Natural killer cell (primary cell): ENCODE data around the gene PLXNA2. TPM values are rescaled to one million over a fixed set of nuclear protein-coding genes. Genes with fewer than 3 reads are reported as not detected.

Source experiments
- ATAC-seq, 3 donors: fragments of 150-1000 bp in 2 of 3; fragments of 200-7000 bp in 1 of 3; cut with Tn5 transposase; 1 replicate in 1 of 3; 2 replicates in 2 of 3; pipeline ENCODE4 v1.10.0; 2021; ENCODE audit warnings: mild to moderate bottlenecking in 2 of 3, moderate library complexity in 2 of 3
- DNase-seq, 2 donors: peaks; one replicate each; pipeline versions ENCODE4 v3.0.0 to v3.0.0-alpha.2; 2013 to 2021; ENCODE audit warnings: mixed read lengths in 1 of 2
- H3K27ac ChIP-seq: one replicate; pipeline ENCODE4 v1.5.1; 2013; ENCODE audit warnings: mild to moderate bottlenecking, low read length
- H3K27me3 ChIP-seq: one replicate; pipeline ENCODE4 v1.6.1; 2013; ENCODE audit warnings: low read length; ENCODE audit not compliant: control insufficient read depth, insufficient read depth
- H3K36me3 ChIP-seq: one replicate; pipeline ENCODE4 v1.6.1; 2013; ENCODE audit warnings: low read length; ENCODE audit not compliant: control insufficient read depth, insufficient read depth
- H3K4me1 ChIP-seq: one replicate; pipeline ENCODE4 v1.6.1; 2013; ENCODE audit warnings: low read length; ENCODE audit not compliant: control insufficient read depth, insufficient read depth
- H3K4me3 ChIP-seq: one replicate; pipeline ENCODE4 v1.5.1; 2013; ENCODE audit warnings: low read length
- H3K9me3 ChIP-seq: one replicate; pipeline ENCODE4 v1.6.1; 2013; ENCODE audit warnings: low read length; ENCODE audit not compliant: control insufficient read depth, insufficient read depth
- H3K27ac Mint-ChIP-seq, 2 donors: one replicate each; pipeline ENCODE4 v1.8.0; 2022; ENCODE audit warnings: mild to moderate bottlenecking in 2 of 2, mixed read lengths in 2 of 2, moderate library complexity in 1 of 2
- H3K27me3 Mint-ChIP-seq, 2 donors: one replicate each; pipeline ENCODE4 v1.8.0; 2022; ENCODE audit warnings: low read depth in 2 of 2, mixed read lengths in 2 of 2
- H3K36me3 Mint-ChIP-seq: one replicate; pipeline ENCODE4 v1.8.0; 2022; ENCODE audit warnings: mixed read lengths
- H3K4me1 Mint-ChIP-seq, 2 donors: one replicate each; pipeline ENCODE4 v1.8.0; 2022; ENCODE audit warnings: mixed read lengths in 2 of 2
- H3K4me3 Mint-ChIP-seq: one replicate; pipeline ENCODE4 v1.8.0; 2022; ENCODE audit warnings: mild to moderate bottlenecking, moderate library complexity, mixed read lengths
- H3K9me3 Mint-ChIP-seq, 2 donors: one replicate each; pipeline ENCODE4 v1.8.0; 2022; ENCODE audit warnings: mixed read lengths in 2 of 2
- CTCF ChIP-seq: fragments of 200-600 bp; IDR thresholded peaks from one replicate; pipeline ENCODE4 v1.8.0; 2022; ENCODE audit warnings: antibody characterized with exemption
- WGBS: methylation state at CpG from one replicate; pipeline ENCODE4 v1.1.7; 2013; ENCODE audit warnings: missing lambda C conversion rate; ENCODE audit not compliant: insufficient coverage; 5-methylcytosine and 5-hydroxymethylcytosine counted together
- intact Hi-C: fragments of 100-400 bp; cut with micrococcal nuclease; formaldehyde crosslinking; loops from one replicate; pipeline ENCODE4 v1.14.2; 2022
- total RNA-seq, 4 donors: library from RNA; stranded (reverse); fragments of 120-200 nt in 1 of 4; gene quantifications; one replicate each; pipeline versions ENCODE4 v1.2.3 to v1.2.4, GENCODE V29; 2013 to 2022

Gene PLXNA2
- total RNA-seq, 3 donors from 2014 or later (not counting 1 experiment from before 2014, with no cell fraction given): 2.8 to 8.4 (median 2.8) TPM

- DNase-seq (no peak), ATAC-seq (no peak)
- Histone ChIP-seq H3K4me3 (no peak overlapping the region), H3K36me3 (no peaks in the 10 kb centered on the region), H3K4me1 (no peaks in the 10 kb centered on the region), H3K9me3 (no peaks in the 10 kb centered on the region), H3K27ac (no peak overlapping the region), H3K27me3 (peaks cover 4% of the 10 kb centered on the region)
- WGBS: 100% methylated on average over 1 of the region's 1 CpG
- Mint-ChIP-seq H3K9me3 (no peaks in the 10 kb centered on the region), H3K4me3 (no peak overlapping the region), H3K36me3 (no peaks in the 10 kb centered on the region), H3K27ac (no peak overlapping the region), H3K27me3 (peaks cover 27 to 43% of the 10 kb centered on the region in 2 donors), H3K4me1 (no peaks in the 10 kb centered on the region)
- TF ChIP-seq CTCF: no peak
- intact Hi-C loops: no loop called here
These were observed 83.2 kb downstream of the PLXNA2 start for GRCh38 chr1:208161005-208161404.

GRCh38 chr1:208160259-208160819 is 83.8 kb downstream of the PLXNA2 start:
- Mint-ChIP-seq H3K27me3 (peaks cover 21 to 37% of the 10 kb centered on the region in 2 donors), H3K9me3 (no peaks in the 10 kb centered on the region), H3K4me3 (no peak overlapping the region), H3K36me3 (no peaks in the 10 kb centered on the region), H3K4me1 (no peaks in the 10 kb centered on the region), H3K27ac (no peak overlapping the region)
- DNase-seq: no peak
- Histone ChIP-seq H3K4me3 (no peak overlapping the region), H3K27me3 (peaks cover 4% of the 10 kb centered on the region), H3K27ac (no peak overlapping the region), H3K36me3 (no peaks in the 10 kb centered on the region), H3K4me1 (no peaks in the 10 kb centered on the region), H3K9me3 (no peaks in the 10 kb centered on the region)
- 87% methylated on average over 4 of the region's 4 CpGs for WGBS
- intact Hi-C loops: no loop called here
- ATAC-seq: no peak
- TF ChIP-seq CTCF: no peak

GRCh38 chr1:208159555-208160258 is 84.5 kb downstream of the PLXNA2 start:
- no peak for TF ChIP-seq CTCF
- H3K9me3 ChIP-seq: no peaks in the 10 kb centered on the region
- H3K27me3 Mint-ChIP-seq: peaks cover 17 to 33% of the 10 kb centered on the region in 2 donors
- no peaks in the 10 kb centered on the region for H3K36me3 ChIP-seq
- no peak overlapping the region for H3K27ac ChIP-seq
- no peak for DNase-seq
- WGBS: 88% methylated on average over 9 of the region's 11 CpGs
- H3K4me1 ChIP-seq: no peaks in the 10 kb centered on the region
- no peaks in the 10 kb centered on the region for H3K4me1 Mint-ChIP-seq
- H3K27ac Mint-ChIP-seq: no peak overlapping the region
- intact Hi-C loops: no loop called here
- H3K9me3 Mint-ChIP-seq: no peaks in the 10 kb centered on the region
- no peak overlapping the region for H3K4me3 Mint-ChIP-seq
- H3K4me3 ChIP-seq: no peak overlapping the region
- no peaks in the 10 kb centered on the region for H3K36me3 Mint-ChIP-seq
- no peak for ATAC-seq
- H3K27me3 ChIP-seq: no peaks in the 10 kb centered on the region
